Aorta (tissue), 5 donors: ENCODE measurements around the gene HNRNPF. TPM values are rescaled to one million over a fixed set of nuclear protein-coding genes. Genes with fewer than 3 reads are reported as not detected.
"Not testable (repeated sequence)": the region's sequence is repeated elsewhere in the genome, so short reads cannot be mapped to it uniquely, and the experiment has no call there.

Experiments used
- ATAC-seq: fragments of 200-7000 bp; cut with Tn5 transposase; one replicate; pipeline ENCODE4 v1.9.1; 2022; ENCODE audit warnings: moderate library complexity; ENCODE audit not compliant: low FRiP score
- DNase-seq, 2 donors: peaks; one replicate each; pipeline ENCODE4 v3.0.0-alpha.2; 2020
- H3K27ac ChIP-seq, 2 donors: one replicate each; pipeline ENCODE4 v1.5.1; 2013; ENCODE audit warnings: low read length in 2 of 2, mild to moderate bottlenecking in 2 of 2, moderate library complexity in 2 of 2, control low read depth in 1 of 2, inconsistent platforms in 1 of 2, low read depth in 1 of 2
- H3K27me3 ChIP-seq, 2 donors: one replicate each; pipeline ENCODE4 v1.6.1; 2013; ENCODE audit warnings: control low read depth in 1 of 2, low read length in 1 of 2, mild to moderate bottlenecking in 1 of 2, moderate library complexity in 1 of 2; ENCODE audit not compliant: insufficient read depth in 2 of 2, control insufficient read depth in 1 of 2
- H3K36me3 ChIP-seq, 2 donors: one replicate each; pipeline ENCODE4 v1.6.1; 2013; ENCODE audit warnings: control low read depth in 1 of 2, low read length in 1 of 2, mild to moderate bottlenecking in 1 of 2; ENCODE audit not compliant: insufficient read depth in 2 of 2, control insufficient read depth in 1 of 2
- H3K4me1 ChIP-seq, 2 donors: one replicate each; pipeline ENCODE4 v1.6.1; 2013; ENCODE audit warnings: low read length in 2 of 2, control low read depth in 1 of 2, mild to moderate bottlenecking in 1 of 2, moderate library complexity in 1 of 2; ENCODE audit not compliant: insufficient read depth in 2 of 2, control insufficient read depth in 1 of 2
- H3K4me3 ChIP-seq, 2 donors: one replicate each; pipeline ENCODE4 v1.5.1; 2013; ENCODE audit warnings: low read length in 2 of 2, control low read depth in 1 of 2, mild to moderate bottlenecking in 1 of 2
- H3K9me3 ChIP-seq: one replicate; pipeline ENCODE4 v1.6.1; 2013; ENCODE audit warnings: mild to moderate bottlenecking, low read length; ENCODE audit not compliant: control insufficient read depth
- WGBS, 2 donors: extraction: QIAGEN DNeasy Blood & Tissue Kit; methylation state at CpG; one replicate each; pipeline ENCODE4 v1.1.7; 2013; 5-methylcytosine and 5-hydroxymethylcytosine counted together
- intact Hi-C, 2 donors: fragments of 100-400 bp; cut with DNase I; formaldehyde crosslinking; loops; one replicate each; pipeline versions ENCODE4 v1.14.2 to v1.15.0; 2022
- polyA plus RNA-seq, 2 donors: library from polyadenylated mRNA; stranded (reverse); fragments of 200-250 nt; gene quantifications; one replicate each; pipeline ENCODE4 v1.2.3, GENCODE V29; 2013
- total RNA-seq, 2 donors: library from RNA; stranded (reverse); fragmentation: NEBNext Ultra II Directional; extraction: Animal tissue kit (Norgen Biotek cat#: 25700); gene quantifications; one replicate each; pipeline ENCODE4 v1.2.1, GENCODE V29; 2021
- donor health status: healthy with polysubstance abuse.
- donor health status: Bipolar disorder and iron deficiency.
- donor health status: DM: no; HTN: no; CAD: no.
- donor health status: DM: no; HTN: no; CAD: no.
- donor health status: DM: yes; HTN: yes; CAD: no.

Gene HNRNPF
- total and polyA plus RNA-seq, 4 donors: 54.3 to 114 (median 83.3) TPM

- Histone ChIP-seq H3K27ac (no peak overlapping the region), H3K27me3 (no peaks in the 10 kb centered on the region), H3K4me3 (no peak overlapping the region), H3K9me3 (no peaks in the 10 kb centered on the region), H3K4me1 (no peaks in the 10 kb centered on the region), H3K36me3 (no peaks in the 10 kb centered on the region)
- intact Hi-C loops: no loop called here
- DNase-seq (peak in 1 of 2 donors; percentile 22), ATAC-seq (no peak)
- 86 to 88% methylated on average over 12 of the region's 12 CpGs for WGBS, 2 donors
These were observed 18.3 kb upstream of the HNRNPF start for GRCh38 chr10:43427166-43427825.

GRCh38 chr10:43426476-43426875 lies 17.5 kb upstream of the HNRNPF start:
- ATAC-seq, H3K4me3 ChIP-seq, H3K27me3 ChIP-seq, H3K27ac ChIP-seq, H3K4me1 ChIP-seq, H3K36me3 ChIP-seq, H3K9me3 ChIP-seq, intact Hi-C loops: not testable (repeated sequence)
- 95 to 96% methylated on average over 12 of the region's 12 CpGs for WGBS, 2 donors
- peak in 1 of 2 donors; percentile 12 for DNase-seq

GRCh38 chr10:43424416-43424815 lies 15.4 kb upstream of the HNRNPF start:
- Histone ChIP-seq H3K4me3 (no peak overlapping the region), H3K27me3 (no peaks in the 10 kb centered on the region), H3K36me3 (no peaks in the 10 kb centered on the region), H3K4me1 (no peaks in the 10 kb centered on the region), H3K9me3 (no peaks in the 10 kb centered on the region), H3K27ac (no peak overlapping the region)
- ATAC-seq (no peak), DNase-seq (peak in 1 of 2 donors; percentile 1)
- WGBS, 2 donors: 92 to 94% methylated on average over 6 of the region's 6 CpGs
- intact Hi-C loops: no loop called here

- H3K4me1 ChIP-seq, H3K4me3 ChIP-seq, H3K27ac ChIP-seq, DNase-seq, H3K9me3 ChIP-seq, ATAC-seq, H3K36me3 ChIP-seq, H3K27me3 ChIP-seq: not testable (repeated sequence)
- WGBS, 2 donors: 96 to 99% methylated on average over 4 of the region's 4 CpGs
- intact Hi-C loops: loop anchor here in 1 of 2 donors (2.0 kb wide), 1 partner anchor 15 kb away; the partner anchor contains the start of gene ZNF487
These were observed 13.0 kb upstream of the HNRNPF start for GRCh38 chr10:43421944-43422343.

- no peak overlapping the region for H3K27ac ChIP-seq
- H3K9me3 ChIP-seq: no peaks in the 10 kb centered on the region
- H3K27me3 ChIP-seq: no peaks in the 10 kb centered on the region
- H3K4me3 ChIP-seq: peak overlapping the region in 1 of 2 donors; percentile 6
- intact Hi-C loops: loop anchor here in 1 of 2 donors (2.0 kb wide), 1 partner anchor 15 kb away; the partner anchor contains the start of gene ZNF487
- no peak for ATAC-seq
- no peaks in the 10 kb centered on the region for H3K4me1 ChIP-seq
- WGBS, 2 donors: 89% methylated on average over 6 of the region's 6 CpGs
- DNase-seq: peak in 1 of 2 donors; percentile 24
- H3K36me3 ChIP-seq: no peaks in the 10 kb centered on the region
These were observed 12.5 kb upstream of the HNRNPF start for GRCh38 chr10:43421519-43421918.

GRCh38 chr10:43421201-43421507 lies 12.2 kb upstream of the HNRNPF start:
- Histone ChIP-seq H3K4me3 (peak overlapping the region in 1 of 2 donors; percentile 6), H3K27me3 (no peaks in the 10 kb centered on the region), H3K27ac (peak overlapping the region; percentile 5 to 90), H3K9me3 (no peaks in the 10 kb centered on the region), H3K4me1 (no peaks in the 10 kb centered on the region), H3K36me3 (no peaks in the 10 kb centered on the region)
- ATAC-seq (no peak), DNase-seq (no peak)
- intact Hi-C loops: loop anchor here in 1 of 2 donors (2.0 kb wide), 1 partner anchor 16 kb away; the partner anchor contains the start of gene ZNF487
- WGBS, 2 donors: 8 to 16% methylated on average over 4 of the region's 4 CpGs

- no peaks in the 10 kb centered on the region for H3K9me3 ChIP-seq
- no peaks in the 10 kb centered on the region for H3K4me1 ChIP-seq
- H3K36me3 ChIP-seq: no peaks in the 10 kb centered on the region
- WGBS, 2 donors: 0 to 1% methylated on average over 60 to 63 of the region's 63 CpGs
- H3K27ac ChIP-seq: peak overlapping the region; percentile 57 to 90
- H3K27me3 ChIP-seq: no peaks in the 10 kb centered on the region
- H3K4me3 ChIP-seq: peak overlapping the region; percentile 6 to 12
- intact Hi-C loops: loop anchor here in 1 of 2 donors (1.0 to 2.0 kb wide), 2 partner anchors 11 to 16 kb away; partner anchors contain the start of genes HNRNPF and ZNF487
- DNase-seq (peak; percentile 94 to 95), ATAC-seq (peak; percentile 99)
These were observed 11.6 kb upstream of the HNRNPF start for GRCh38 chr10:43420369-43421200.

GRCh38 chr10:43419997-43420368 lies 11.0 kb upstream of the HNRNPF start:
- Histone ChIP-seq H3K9me3 (no peaks in the 10 kb centered on the region), H3K36me3 (no peaks in the 10 kb centered on the region), H3K4me3 (peak overlapping the region in 1 of 2 donors; percentile 6), H3K27me3 (no peaks in the 10 kb centered on the region), H3K27ac (peak overlapping the region; percentile 57 to 90), H3K4me1 (no peaks in the 10 kb centered on the region)
- DNase-seq (peak in 1 of 2 donors; percentile 75), ATAC-seq (no peak)
- WGBS, 2 donors: 63 to 68% methylated on average over 18 of the region's 18 CpGs
- intact Hi-C loops: loop anchor here in 1 of 2 donors (1.0 to 2.0 kb wide), 2 partner anchors 11 to 17 kb away; partner anchors contain the start of genes HNRNPF and ZNF487
